ENCODE measurements around the gene PRKACA. TPM values are rescaled to one million over a fixed set of nuclear protein-coding genes. Genes with fewer than 3 reads are reported as not detected.

Gene PRKACA
- total RNA-seq, 1 experiment from 2014 or later, result 56.7 TPM

DNA sequence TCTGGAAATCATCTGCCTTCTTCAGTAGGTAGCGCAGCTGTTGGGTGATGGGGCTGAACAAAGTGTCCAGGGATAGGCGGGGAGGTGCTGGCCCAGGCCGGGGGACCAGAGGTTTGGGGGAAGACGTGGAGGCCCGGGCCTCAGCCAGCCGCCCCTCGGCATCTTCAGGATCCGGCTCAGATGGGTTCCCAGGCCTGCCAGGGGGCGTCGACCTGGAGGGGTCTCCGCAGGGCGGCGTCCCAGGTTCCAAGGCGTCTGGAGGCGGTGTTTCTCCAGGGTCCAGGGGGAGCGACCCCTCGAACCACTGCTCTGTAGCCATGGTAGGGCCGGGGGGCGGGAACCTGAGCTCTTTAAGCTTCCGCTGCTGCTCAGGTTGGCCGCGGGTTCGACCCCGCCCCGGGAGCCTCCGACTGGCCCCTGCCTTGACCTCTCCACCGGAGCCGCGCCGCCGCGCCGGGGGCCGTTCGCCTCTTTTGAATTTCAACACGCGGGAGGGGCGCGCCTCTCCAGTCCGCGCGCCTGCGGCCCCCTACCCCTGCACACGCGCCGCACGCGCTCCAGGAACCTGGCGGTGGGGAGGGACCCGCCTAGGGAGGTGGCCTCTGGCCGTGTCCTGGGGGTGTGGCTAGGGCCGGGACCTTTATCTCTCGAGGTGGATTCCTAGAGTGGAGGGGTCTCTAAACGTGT, 32.1 kb downstream of the PRKACA start, which contains the start of gene C19orf67:
Gene C19orf67 (minus strand): TSS at position 475 of the 687 bp plus-strand sequence. CDS start 156 bp downstream, at position 319.
- H3K9me3 ChIP-seq (ENCODE audit: low read depth, low read length, poor library complexity, severe bottlenecking), result no peaks in the 10 kb centered on the region
- POLR2A ChIA-PET (ENCODE audit: low non-redundant PET), result no interaction called here
- no peak for TF ChIP-seq EZH2 (IDR thresholded peaks at IDR 0.05; ENCODE audit: borderline replicate concordance, low read depth, low read length, poor library complexity, severe bottlenecking)
- TF ChIP-seq, protein P1, sequence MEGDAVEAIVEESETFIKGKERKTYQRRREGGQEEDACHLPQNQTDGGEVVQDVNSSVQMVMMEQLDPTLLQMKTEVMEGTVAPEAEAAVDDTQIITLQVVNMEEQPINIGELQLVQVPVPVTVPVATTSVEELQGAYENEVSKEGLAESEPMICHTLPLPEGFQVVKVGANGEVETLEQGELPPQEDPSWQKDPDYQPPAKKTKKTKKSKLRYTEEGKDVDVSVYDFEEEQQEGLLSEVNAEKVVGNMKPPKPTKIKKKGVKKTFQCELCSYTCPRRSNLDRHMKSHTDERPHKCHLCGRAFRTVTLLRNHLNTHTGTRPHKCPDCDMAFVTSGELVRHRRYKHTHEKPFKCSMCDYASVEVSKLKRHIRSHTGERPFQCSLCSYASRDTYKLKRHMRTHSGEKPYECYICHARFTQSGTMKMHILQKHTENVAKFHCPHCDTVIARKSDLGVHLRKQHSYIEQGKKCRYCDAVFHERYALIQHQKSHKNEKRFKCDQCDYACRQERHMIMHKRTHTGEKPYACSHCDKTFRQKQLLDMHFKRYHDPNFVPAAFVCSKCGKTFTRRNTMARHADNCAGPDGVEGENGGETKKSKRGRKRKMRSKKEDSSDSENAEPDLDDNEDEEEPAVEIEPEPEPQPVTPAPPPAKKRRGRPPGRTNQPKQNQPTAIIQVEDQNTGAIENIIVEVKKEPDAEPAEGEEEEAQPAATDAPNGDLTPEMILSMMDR (conservative IDR thresholded peaks at IDR 0.05; ENCODE audit: low read depth, low read length), result no peak
- H3K4me1 ChIP-seq (ENCODE audit: insufficient read depth, low read length, poor library complexity, severe bottlenecking), result no peaks in the 10 kb centered on the region
- no peak within 1 kb of the TSS for H3K4me3 ChIP-seq (ENCODE audit: low read depth, low read length, poor library complexity, severe bottlenecking)
- CTCF ChIA-PET, result no interaction called here
- no TSS peak for BruUV-seq (replicated peaks)
- H3K36me3 ChIP-seq (ENCODE audit: insufficient read depth, low read length, poor library complexity, severe bottlenecking), result peaks cover 12% of the 10 kb centered on the region
- H3K27me3 ChIP-seq (replicated peaks; ENCODE audit: insufficient read depth, low read depth, low read length, poor library complexity), result no peaks in the 10 kb centered on the region
- intact Hi-C loops (cut with micrococcal nuclease; ENCODE audit: unreplicated experiment), result no loop called here
- H3K27ac ChIP-seq (ENCODE audit: low read depth, low read length, poor library complexity, severe bottlenecking), result no peak within 1 kb of the TSS
- DNase-seq (ENCODE audit: low spot score), result no peak

DNA sequence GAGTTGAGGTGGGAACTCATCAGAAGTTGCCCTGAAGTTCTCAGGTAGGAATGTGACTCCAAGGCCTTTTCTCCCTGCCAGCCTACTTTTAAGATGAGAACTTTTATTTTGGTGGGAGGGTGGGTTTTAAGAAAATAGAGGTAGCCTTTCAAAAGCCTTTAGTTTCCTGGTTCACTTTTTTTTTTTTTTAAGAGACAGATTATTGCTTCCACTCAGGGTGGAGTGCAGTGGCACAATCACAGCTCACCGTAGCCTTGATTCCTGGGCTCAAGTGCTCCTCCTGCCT, 34.9 kb downstream of the PRKACA start:
- no peak overlapping the region for H3K4me3 ChIP-seq (ENCODE audit: low read depth, low read length, poor library complexity, severe bottlenecking)
- H3K4me1 ChIP-seq (ENCODE audit: insufficient read depth, low read length, poor library complexity, severe bottlenecking), result peaks cover 3% of the 10 kb centered on the region
- no peak for DNase-seq (ENCODE audit: low spot score)
- no peaks in the 10 kb centered on the region for H3K9me3 ChIP-seq (ENCODE audit: low read depth, low read length, poor library complexity, severe bottlenecking)
- ChIA-PET POLR2A (ENCODE audit: low non-redundant PET) (no interaction called here), CTCF (interaction anchor here (0.7 kb wide), 1 partner anchor 1065 kb away, joined by 6 read pairs; no protein-coding TSS in a partner anchor)
- no peaks in the 10 kb centered on the region for H3K36me3 ChIP-seq (ENCODE audit: insufficient read depth, low read length, poor library complexity, severe bottlenecking)
- BruUV-seq (replicated peaks), result no TSS peak
- intact Hi-C loops (cut with micrococcal nuclease; ENCODE audit: unreplicated experiment), result no loop called here
- no peaks in the 10 kb centered on the region for H3K27me3 ChIP-seq (replicated peaks; ENCODE audit: insufficient read depth, low read depth, low read length, poor library complexity)
- TF ChIP-seq, protein P1 (conservative IDR thresholded peaks at IDR 0.05; ENCODE audit: low read depth, low read length), result no peak
- no peak for TF ChIP-seq EZH2 (IDR thresholded peaks at IDR 0.05; ENCODE audit: borderline replicate concordance, low read depth, low read length, poor library complexity, severe bottlenecking)
- H3K27ac ChIP-seq (ENCODE audit: low read depth, low read length, poor library complexity, severe bottlenecking), result no peak overlapping the region

DNA sequence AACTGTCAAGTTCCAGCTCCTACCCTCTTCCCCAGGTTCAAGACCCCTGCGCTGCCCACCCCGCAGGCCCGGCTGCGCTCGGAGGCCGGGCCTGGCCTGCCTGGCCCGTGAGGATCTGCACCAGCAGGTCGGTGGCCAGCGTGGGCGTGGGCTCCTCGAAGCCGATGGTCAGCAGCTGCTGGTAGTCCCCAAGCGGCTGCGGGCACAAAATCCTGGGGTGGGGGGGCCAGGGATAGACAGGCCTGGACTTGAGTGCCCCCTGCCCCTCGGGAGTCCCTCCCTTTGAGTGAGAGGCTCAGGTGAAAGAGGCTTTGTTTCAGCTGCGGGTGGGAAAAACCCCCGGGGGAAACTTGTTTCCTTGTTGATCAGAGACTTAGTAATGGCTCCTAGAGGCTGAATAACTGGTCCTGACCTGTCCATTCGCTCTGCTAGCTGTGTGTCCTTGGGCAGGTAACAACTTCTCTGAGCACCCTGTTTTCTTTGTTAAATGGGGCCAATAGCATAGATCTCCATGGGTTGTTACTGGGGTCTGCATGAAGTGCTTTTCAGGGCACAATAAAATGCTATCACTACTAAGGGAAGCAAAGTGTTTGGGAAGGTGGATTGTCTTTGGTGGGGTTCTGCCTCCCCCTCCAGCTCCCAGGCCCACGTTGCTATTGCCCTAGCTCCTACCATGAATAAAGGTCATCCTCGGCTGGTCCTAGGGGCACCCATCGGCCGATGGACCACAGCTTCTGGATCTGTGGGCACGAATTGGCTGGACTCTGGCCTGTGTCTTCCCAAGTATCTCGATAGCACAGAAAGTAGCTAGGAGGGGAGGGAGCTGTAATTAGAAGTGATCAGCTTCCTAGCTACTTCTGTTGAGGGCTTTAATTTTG, 35.5 kb downstream of the PRKACA start:
- Histone ChIP-seq H3K36me3 (ENCODE audit: insufficient read depth, low read length, poor library complexity, severe bottlenecking) (no peaks in the 10 kb centered on the region), H3K4me1 (ENCODE audit: insufficient read depth, low read length, poor library complexity, severe bottlenecking) (peaks cover 3% of the 10 kb centered on the region), H3K9me3 (ENCODE audit: low read depth, low read length, poor library complexity, severe bottlenecking) (no peaks in the 10 kb centered on the region), H3K4me3 (ENCODE audit: low read depth, low read length, poor library complexity, severe bottlenecking) (peak overlapping the region; percentile 73), H3K27ac (ENCODE audit: low read depth, low read length, poor library complexity, severe bottlenecking) (peak overlapping the region; percentile 53), H3K27me3 (replicated peaks; ENCODE audit: insufficient read depth, low read depth, low read length, poor library complexity) (no peaks in the 10 kb centered on the region)
- POLR2A ChIA-PET (ENCODE audit: low non-redundant PET), result interaction anchor here (0.5 kb wide), 1 partner anchor 238 kb away, joined by 7 read pairs; no protein-coding TSS in a partner anchor
- no peak for DNase-seq (ENCODE audit: low spot score)
- intact Hi-C loops (cut with micrococcal nuclease; ENCODE audit: unreplicated experiment), result no loop called here
- CTCF ChIA-PET, result interaction anchor here (0.7 kb wide), 1 partner anchor 1064 kb away, joined by 6 read pairs; no protein-coding TSS in a partner anchor
- no peak for TF ChIP-seq EZH2 (IDR thresholded peaks at IDR 0.05; ENCODE audit: borderline replicate concordance, low read depth, low read length, poor library complexity, severe bottlenecking)
- TF ChIP-seq, protein P1 (conservative IDR thresholded peaks at IDR 0.05; ENCODE audit: low read depth, low read length), result no peak
- BruUV-seq (replicated peaks), result no TSS peak

Data from A673 (cell line).